GM18870 (cell line): ENCODE data around the gene APBA3.
A peak's percentile ranks its signal among the peaks of the same experiment; 100 is the strongest.
"Not testable (repeated sequence)": the region's sequence is repeated elsewhere in the genome, so short reads cannot be mapped to it uniquely, and the experiment has no call there.

ENCODE experiments used
- ATAC-seq: cut with Tn5 transposase; IDR thresholded peaks from one replicate; pipeline ENCODE4 v1.9.1; 2021; ENCODE audit warnings: moderate library complexity; ENCODE audit not compliant: unreplicated experiment

Gene APBA3

GRCh38 chr19:3771906-3772455, 10.5 kb upstream of the APBA3 start, which contains the start of gene RAX2:
TSS of gene RAX2 (minus strand) at chr19:3772228. CDS start at chr19:3771742, 486 bp downstream.
- no peak for ATAC-seq

GRCh38 chr19:3771000-3771905, 9.8 kb upstream of the APBA3 start:
- no peak for ATAC-seq

GRCh38 chr19:3770136-3770999, 8.9 kb upstream of the APBA3 start:
- ATAC-seq = no peak

DNA sequence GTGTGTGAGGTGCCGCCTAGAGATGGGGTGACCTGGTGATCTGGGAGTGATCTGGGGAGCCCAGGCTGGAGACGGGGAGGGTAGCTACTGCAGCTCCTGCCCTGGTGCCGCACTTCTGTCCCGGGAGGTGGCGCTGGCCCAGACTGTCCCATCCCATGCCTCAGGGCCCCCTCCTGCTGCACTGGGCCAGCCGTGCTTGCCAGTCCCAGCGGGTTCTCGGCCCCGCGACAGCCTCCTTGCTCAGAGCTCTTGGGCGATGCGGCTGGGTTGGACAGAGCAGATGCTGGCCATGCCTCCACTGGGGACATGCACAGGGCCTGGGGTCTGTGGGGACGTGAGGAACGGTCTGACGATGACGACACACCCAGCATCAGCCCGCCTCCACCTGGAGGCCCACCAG, 8.0 kb upstream of the APBA3 start:
- no peak for ATAC-seq

DNA sequence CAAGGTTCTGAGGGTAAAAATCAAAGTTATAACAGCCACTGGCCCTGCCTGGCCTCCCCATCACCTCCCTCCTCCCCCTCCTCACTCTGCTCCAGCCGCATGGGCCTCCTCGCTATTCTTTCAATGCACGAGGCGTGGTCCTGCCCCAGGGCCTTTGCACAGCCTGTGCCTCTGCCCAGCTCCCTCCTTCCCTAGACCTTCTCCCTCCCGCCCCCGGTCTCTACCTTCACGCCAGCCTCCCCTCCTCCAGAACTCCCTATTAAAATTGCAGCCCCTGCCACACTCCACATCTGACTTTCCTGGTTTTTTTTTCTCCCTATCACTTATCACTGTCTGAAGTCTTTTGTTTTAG, 7.2 kb upstream of the APBA3 start:
- no peak for ATAC-seq

GRCh38 chr19:3768015-3768747, 6.7 kb upstream of the APBA3 start:
- no peak for ATAC-seq

GRCh38 chr19:3767050-3767449, 5.6 kb upstream of the APBA3 start:
- ATAC-seq = no peak

- no peak for ATAC-seq
Measured at GRCh38 chr19:3766520-3766919, 5.0 kb upstream of the APBA3 start.

- not testable (repeated sequence) for ATAC-seq
Measured at GRCh38 chr19:3765757-3766156, 4.3 kb upstream of the APBA3 start.

DNA sequence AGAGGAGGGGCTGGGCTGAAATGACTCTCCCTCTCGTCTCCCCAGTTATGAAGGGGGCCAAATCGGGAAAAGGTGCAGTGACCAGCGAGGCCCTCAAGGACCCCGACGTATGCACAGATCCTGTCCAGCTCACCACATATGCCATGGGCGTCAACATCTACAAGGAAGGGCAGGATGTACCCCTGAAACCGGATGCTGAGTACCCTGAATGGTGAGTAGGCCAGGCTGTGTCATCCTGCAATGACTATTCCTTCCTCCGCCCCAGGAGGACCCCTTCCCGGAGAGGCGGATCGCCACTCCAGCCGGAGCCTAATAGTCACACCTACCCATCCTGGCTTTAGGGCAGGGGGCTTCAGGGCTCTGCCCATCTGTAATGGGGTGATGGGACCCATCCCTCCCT, 3.6 kb upstream of the APBA3 start:
- no peak for ATAC-seq

DNA sequence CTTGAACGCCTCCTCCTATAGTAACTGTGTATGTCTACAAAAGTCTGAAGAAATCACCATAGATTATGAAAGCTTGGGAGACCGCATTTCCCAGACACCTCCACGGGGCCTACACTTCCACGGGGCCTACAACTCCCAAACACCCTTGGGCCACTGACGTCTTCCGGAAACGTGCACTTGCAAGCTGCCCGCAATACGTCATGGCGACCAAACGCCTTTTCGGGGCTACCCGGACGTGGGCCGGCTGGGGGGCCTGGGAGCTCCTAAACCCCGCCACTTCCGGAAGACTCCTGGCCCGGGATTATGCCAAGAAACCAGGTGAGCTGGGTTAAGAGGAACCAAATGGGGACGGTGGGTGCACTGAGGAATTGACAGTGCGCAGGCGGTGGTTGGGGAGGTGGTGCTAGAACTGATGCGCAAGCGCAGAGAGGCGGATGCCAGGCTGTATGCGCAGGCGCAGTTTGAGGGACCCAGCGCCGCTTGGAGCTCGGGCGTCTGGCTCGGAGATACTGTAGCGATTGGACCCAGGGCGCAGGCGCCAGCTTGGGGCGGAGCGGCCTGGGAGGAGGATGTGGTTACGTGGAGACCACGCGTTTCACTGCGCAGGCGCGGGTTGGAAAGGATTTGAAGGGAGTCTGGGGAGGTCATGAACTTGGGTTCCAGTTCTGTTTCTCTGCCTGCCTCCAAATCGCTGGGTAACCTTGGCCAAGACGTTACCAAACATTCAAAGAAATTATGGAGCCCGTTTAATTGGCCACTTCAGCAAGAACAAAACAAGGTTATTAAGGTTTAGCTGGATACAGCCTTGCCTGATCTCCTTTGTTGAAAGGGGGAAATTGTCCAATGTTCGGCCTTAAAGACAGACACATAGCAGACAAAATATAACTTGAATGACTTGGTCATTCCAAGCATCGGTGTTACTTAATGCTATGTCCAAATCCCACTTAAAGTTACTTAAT, 1.3 kb upstream of the APBA3 start, which contains the start of gene MRPL54:
TSS of gene MRPL54 (plus strand) at position 182 of the 959 bp plus-strand sequence. CDS start at position 201, 19 bp downstream.
- peak; percentile 68 for ATAC-seq

GRCh38 chr19:3762130-3762473, 610 bp upstream of the APBA3 start:
- peak; percentile 6 for ATAC-seq

- no peak for ATAC-seq
Measured at GRCh38 chr19:3760871-3761361, 576 bp downstream of the APBA3 start.

DNA sequence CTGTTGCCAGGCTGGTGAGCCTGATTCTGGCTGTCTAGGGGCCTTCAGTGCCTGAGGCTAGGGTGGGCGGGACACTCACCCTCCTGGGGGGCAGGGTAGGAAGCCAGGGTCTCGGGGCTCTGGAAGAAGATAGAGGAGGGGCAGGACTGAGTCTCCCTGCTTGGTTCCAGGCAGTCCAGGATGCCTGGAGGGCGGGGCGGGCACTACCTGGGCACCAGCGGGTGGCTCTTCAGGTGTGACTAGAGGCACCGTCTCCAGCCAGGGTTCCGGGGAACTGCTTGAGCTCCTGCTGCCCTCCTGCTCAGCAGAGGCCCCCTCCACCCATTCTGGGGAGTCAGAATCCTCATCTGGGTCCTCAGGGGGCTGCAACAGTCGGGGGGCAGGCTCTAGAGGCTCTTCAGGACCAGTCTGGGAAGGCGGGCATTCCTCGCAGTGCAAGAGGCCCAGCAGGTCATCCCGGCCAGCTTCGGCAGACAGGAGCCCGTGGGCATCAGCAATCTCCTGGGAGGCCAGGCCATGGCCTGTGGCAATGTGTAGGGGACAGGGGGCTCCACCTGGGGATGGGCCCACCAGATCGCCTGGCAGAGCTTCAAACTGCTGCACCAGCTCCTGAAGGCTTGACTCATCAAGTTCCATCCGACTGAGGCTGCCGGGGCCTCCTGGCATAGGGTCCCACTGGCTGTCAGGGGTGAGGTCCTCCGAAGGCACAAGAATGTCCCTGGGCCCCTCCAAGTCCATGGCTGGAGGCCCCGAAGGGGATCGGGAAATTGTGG, 1.8 kb downstream of the APBA3 start:
- no peak for ATAC-seq

DNA sequence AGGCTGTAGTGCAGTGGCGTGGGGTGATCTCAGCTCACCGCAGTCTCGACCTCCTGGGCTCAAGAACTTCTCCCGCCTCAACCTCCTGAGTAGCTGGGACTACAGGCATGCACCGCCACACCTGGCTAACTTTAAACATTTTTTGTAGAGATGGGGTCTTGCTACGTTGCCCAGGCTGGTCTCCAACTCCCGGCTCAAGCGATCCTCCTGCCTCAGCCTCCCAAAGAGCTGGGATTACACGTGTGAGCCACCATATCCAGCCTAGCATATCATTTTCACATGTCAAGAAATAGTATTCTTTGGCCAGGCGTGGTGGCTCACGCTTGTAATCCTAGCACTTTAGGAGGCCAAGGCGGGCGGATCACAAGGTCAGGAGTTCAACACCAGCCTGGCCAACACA, 3.2 kb downstream of the APBA3 start:
- ATAC-seq = not testable (repeated sequence)

DNA sequence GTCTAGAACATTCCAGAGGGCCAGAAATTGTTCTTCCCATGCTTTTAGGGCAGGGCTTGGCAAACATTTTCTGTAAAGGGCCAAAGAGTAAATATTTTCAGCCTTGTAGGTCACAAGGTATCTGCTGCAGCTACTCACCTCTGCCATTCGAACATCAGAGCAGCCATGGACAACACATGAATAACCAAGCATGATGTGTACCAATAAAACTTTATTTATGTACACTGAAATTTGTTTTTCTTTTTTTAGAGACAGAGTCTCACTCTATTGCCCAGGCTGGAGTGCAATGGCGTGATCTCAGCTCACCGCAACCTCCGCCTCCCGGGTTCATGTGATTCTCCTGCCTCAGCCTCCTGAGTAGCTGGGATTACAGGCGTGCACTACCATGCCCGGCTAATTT, 3.8 kb downstream of the APBA3 start:
- ATAC-seq = not testable (repeated sequence)

DNA sequence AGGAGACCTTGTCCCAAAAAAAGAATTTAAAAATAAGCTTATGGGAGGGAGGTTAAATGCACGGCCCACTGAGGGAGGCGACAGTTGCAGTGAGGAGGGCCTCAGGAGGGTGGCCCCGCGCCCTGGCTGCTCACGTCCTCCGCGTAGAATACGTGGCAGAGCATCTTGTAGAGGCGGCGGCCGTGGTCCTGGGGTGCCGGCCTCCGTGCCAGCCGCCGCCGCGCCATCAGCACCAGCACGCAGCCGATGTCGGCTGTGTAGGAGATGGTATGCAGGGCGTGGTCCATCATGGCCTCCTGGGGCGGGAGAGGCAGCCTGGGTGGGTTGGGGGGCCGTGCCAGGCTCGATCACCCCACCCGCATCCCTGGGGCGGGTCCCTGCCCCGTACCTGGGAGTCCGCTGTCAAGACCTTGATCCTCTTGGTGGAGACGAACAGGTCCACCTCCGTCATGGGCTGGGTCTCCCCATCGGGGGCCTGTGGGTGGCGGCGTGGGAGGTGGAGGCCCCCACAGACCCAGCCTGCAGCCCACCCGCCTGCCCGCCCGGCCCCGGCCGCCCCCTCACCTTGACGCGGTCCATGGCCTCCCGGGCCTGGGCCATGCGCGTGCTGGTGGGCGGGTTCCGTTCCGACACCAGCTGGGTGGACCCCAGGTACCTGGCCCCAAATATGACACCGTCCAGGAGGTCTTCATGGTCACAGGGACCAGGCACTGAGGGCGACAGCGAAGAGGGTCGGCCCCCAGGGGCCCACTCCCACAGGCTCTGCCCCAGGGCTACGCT, 7.7 kb downstream of the APBA3 start:
- no peak for ATAC-seq

DNA sequence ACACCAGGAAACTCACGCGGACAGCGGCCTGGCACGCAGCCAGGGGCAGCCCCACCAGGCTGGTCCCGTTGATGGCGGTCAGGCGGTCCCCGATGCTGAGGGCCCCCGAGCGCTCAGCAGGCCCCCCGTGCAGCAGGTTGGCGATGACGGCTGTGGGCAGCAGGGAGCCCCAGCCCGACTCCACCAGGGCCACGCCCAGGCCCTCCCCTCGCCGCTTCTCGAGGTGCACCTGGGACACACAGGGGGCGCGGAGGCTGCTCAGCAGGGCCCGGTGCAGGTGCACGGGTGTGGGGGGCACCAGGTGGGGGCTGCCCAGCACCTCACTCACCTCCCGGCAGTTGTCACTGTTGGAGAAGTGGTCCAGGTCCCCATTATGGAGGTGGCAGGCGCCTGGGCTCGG, 9.0 kb downstream of the APBA3 start:
- ATAC-seq = no peak
